Mononuclear cell (primary cell): ENCODE results near the gene PTPRC. TPM values are rescaled to one million over a fixed set of nuclear protein-coding genes. Genes with fewer than 3 reads are reported as not detected.

ENCODE experiments used
- H3K27me3 ChIP-seq: 2 replicates; pipeline ENCODE4 v1.6.0; 2011; ENCODE audit warnings: low read length, control low read depth; ENCODE audit not compliant: insufficient read depth
- H3K4me1 ChIP-seq: 2 replicates; pipeline ENCODE4 v1.5.1; 2011; ENCODE audit warnings: mild to moderate bottlenecking, low read length, control low read depth; ENCODE audit not compliant: insufficient read depth
- H3K4me3 ChIP-seq: 2 replicates; pipeline ENCODE4 v1.5.1; 2011; ENCODE audit warnings: mild to moderate bottlenecking, low read length, moderate library complexity
- H3K9me3 ChIP-seq: 2 replicates; pipeline ENCODE4 v1.5.1; 2011; ENCODE audit warnings: low read depth, mild to moderate bottlenecking, control low read depth, low read length
- total RNA-seq: library from RNA; depleted of rRNA; stranded (reverse); fragments of >200 nt; gene quantifications from one replicate; pipeline ENCODE4 v1.2.3, GENCODE V29; 2012

PTPRC gene
- total RNA-seq, 1 donor = 1,024 TPM

DNA sequence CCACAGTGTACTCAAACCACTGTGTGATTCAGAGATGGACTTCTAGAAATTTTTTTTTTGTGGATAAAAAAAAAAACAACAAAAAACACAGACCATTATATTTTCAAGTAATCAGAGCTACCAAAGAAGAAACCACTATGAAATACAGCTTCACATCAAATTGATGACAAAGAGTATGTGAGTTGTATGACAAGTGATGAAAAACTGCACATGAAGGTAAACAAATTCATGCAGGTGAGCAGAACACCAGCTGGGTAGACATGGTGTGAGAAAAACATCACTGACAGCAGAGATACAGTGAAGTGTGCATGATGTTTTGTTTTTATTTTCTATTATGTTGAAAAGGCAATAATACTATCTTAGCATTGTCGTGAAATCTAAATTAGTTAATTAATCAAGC lies 8.0 kb upstream of the PTPRC start:
- Histone ChIP-seq H3K27me3 (no peaks in the 10 kb centered on the region), H3K4me1 (peaks cover 49% of the 10 kb centered on the region), H3K9me3 (no peaks in the 10 kb centered on the region), H3K4me3 (no peak overlapping the region)

DNA sequence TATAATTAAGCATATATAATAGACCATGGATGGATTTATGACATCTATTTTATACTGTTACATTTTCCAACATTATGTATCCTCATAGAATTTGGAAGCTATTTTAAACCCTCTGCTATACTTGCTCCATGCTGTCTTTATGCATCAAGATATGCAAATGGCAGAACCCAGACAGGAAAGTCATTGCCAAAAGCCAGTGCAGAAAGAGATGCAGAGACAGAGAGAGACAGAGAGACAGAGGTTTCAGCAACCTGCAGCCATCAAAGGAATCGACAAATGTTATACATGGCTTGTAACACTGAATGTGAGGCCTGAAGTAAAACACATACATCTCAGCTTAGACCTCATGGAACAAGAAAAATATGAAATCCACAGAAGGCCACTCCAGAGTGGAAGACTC lies 7.5 kb upstream of the PTPRC start:
- Histone ChIP-seq H3K9me3 (no peaks in the 10 kb centered on the region), H3K4me3 (no peak overlapping the region), H3K4me1 (peaks cover 51% of the 10 kb centered on the region), H3K27me3 (no peaks in the 10 kb centered on the region)

DNA sequence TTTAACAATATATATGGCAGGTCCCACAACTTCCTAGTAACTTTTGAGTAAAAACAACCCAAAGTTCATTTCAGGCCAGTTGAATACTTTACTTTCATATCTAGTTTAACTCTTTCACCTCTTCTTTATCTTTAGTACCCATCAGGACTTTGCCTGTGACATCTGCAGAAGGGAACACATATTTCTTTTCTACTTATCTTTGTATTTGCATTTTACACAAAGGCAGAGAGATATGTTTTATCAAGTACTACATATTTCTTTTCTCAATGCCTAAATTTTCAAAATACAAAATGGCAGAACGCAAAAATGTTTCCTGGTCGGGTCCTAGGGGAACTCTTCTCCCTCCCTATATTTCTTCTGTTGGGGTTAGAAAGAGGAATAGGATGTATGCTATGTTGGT lies 6.8 kb upstream of the PTPRC start:
- Histone ChIP-seq H3K27me3 (no peaks in the 10 kb centered on the region), H3K4me1 (peaks cover 50% of the 10 kb centered on the region), H3K9me3 (no peaks in the 10 kb centered on the region), H3K4me3 (no peak overlapping the region)

DNA sequence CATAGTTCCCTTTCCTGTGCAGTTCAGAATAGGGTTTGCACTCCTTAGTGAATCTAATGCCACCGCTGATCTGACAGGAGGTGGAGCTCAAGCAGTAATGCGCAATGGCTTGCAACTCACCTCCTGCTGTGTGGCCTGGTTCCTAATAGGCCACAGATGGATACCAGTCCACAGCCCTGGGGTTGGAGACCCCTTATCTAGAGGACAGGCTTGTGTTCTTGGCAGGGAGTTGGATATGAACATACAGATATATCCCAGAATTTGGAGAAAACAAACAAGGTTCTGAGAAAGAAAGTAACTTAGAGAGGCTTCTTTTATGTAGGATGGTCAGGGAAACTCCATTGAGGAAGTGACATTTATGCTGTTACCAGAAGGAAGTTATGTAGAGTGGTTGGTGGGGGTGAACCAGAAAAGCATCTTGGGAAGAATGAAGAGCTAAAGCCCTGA lies 5.1 kb upstream of the PTPRC start:
- Histone ChIP-seq H3K4me3 (no peak overlapping the region), H3K4me1 (peaks cover 54% of the 10 kb centered on the region), H3K9me3 (no peaks in the 10 kb centered on the region), H3K27me3 (no peaks in the 10 kb centered on the region)

DNA sequence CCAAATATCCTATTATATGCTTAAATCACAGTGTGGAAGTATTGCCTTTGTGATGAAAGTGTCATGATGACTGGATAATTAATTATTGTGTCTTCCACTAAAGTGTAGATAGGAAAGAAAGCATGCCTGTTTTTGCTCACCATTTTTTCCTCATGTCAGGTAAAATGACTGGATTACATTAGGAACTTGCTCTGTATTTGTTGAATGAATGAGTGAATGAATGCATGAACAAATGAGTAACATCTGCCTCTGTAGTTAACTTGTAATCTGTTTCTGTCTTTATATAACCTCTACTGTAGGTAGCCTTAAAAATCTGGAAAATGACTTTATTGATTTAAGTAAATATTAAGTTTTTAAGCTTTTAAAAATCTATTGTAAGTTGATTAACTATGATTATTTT lies 2.9 kb upstream of the PTPRC start:
- Histone ChIP-seq H3K27me3 (no peaks in the 10 kb centered on the region), H3K9me3 (no peaks in the 10 kb centered on the region), H3K4me3 (no peak overlapping the region), H3K4me1 (peaks cover 47% of the 10 kb centered on the region)

DNA sequence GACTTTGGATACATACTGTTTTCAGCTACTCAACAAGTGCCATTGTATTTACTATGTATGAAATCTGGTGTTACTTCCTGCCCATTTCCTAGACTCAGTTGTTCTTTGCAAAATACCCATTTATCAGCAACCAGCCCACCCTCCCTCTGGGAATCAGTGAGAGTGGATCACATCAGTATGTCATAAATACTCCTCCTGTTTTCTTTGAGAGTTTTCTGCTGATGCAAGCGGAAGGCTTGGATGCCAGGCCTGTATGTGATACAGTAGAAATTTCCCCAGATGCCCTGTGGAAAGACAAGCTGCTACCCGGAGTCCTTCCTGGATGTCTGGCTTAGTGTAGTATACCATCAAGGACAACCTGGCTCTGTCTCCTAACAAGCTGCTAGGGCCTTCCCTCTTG lies 2.4 kb upstream of the PTPRC start:
- Histone ChIP-seq H3K4me1 (peaks cover 45% of the 10 kb centered on the region), H3K9me3 (no peaks in the 10 kb centered on the region), H3K4me3 (no peak overlapping the region), H3K27me3 (no peaks in the 10 kb centered on the region)

DNA sequence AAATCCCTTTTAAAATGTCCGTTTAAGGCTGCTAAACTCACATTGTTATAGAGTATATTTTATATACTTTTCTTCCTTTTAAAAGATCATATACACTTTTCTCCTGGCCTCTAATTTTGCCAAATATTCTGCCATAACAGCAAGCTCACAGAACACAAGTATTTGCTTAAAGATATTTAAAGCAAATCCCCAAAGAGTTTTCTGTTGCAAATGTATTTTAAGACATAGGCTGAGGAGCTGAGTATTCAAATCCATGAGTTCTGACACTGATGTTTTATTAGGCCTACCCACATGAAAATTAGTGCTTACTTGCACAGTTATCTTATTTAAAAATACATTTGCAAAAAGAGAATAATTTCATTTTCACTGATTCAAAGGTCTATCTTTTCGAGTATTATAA lies 1.7 kb upstream of the PTPRC start:
- Histone ChIP-seq H3K9me3 (no peaks in the 10 kb centered on the region), H3K4me1 (peaks cover 43% of the 10 kb centered on the region), H3K27me3 (no peaks in the 10 kb centered on the region), H3K4me3 (no peak overlapping the region)

DNA sequence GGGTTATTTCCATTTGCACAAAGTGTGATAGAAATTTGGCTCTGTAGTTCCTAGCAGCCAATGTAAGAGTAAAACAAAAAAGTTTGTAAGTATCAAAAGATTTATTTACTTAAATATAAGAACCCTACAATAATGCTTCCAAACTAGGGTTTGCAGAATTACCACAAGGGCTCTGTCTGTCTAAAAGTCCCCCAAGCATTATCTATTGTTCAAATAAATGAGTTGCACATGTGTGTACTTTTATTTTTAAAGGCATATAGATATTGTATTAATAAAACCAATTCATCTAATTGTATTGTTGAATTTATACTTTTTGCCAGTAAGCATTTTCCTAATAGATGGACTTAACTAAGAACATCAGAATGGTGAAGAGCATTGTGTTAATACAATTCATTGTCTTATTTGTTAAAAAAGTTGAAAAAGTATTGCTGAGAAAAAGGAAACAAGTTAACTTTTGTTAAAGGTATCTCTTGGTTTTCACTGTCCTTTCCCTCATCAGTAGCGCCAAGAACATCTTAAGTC lies 863 bp upstream of the PTPRC start:
- H3K27me3 ChIP-seq = no peaks in the 10 kb centered on the region
- H3K4me1 ChIP-seq = peaks cover 46% of the 10 kb centered on the region
- H3K4me3 ChIP-seq = no peak overlapping the region
- H3K9me3 ChIP-seq = no peaks in the 10 kb centered on the region

DNA sequence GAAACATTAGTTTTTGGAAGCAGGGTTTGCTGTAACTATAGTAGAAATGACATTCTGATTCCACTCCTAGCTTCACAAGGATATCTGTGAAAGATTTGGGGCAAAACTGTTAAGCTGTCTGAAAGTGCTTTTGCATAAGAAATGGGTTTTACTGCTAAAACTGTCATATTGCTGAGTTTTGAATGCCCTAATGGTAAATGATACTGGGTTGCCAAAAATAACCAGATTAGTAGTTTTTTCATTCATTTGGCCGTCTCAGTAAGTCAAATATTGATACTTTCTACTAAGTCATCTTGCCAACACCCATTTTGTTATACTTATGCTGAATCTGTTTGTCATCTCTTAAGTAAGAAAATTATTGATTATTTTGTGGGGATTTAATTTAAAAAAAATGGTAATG lies 399 bp upstream of the PTPRC start:
- Histone ChIP-seq H3K4me3 (no peak overlapping the region), H3K9me3 (no peaks in the 10 kb centered on the region), H3K27me3 (no peaks in the 10 kb centered on the region), H3K4me1 (peaks cover 46% of the 10 kb centered on the region)

DNA sequence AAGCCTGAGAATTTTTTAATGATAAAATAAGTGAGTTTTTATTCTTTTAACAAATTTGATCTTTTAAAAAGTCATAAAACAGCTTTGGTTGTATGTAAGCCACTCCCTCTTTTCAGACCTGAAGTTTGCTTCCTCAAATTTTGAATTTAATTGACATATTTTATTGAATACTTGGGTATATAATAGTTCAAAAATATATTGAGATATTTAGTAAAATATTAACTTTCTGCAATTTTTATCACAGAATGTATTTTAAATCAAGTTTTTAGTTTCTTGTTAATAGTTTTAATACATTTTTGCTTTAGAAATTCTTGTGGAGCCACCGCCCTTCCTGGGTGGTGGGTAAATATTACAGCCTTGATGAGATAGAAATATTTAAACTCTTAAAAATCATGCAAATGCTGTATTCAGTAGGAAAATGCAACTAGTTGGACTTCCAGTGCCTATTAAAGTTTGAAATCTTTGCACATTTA lies 867 bp downstream of the PTPRC start:
- H3K27me3 ChIP-seq = no peaks in the 10 kb centered on the region
- H3K4me3 ChIP-seq = peak overlapping the region; percentile 91
- peaks cover 39% of the 10 kb centered on the region for H3K4me1 ChIP-seq
- no peaks in the 10 kb centered on the region for H3K9me3 ChIP-seq

DNA sequence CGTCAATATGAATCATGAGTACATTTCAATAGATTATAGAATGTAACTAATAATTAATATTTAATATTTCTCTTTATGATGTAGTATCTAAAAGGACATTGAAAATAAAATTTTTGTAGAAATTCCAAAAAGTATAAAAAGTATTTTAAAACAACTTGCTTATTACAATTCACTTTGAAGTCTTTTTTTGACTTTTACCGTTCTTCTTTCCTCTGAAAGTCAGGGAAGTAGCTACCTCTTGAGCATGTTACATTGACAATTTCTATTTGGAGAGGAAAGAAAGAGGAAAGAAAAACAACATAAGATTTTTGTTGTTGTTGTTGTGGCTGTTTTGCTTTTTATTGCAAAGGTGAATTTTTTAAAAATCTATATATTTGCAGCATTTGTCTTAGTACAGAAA lies 1.3 kb downstream of the PTPRC start:
- H3K27me3 ChIP-seq = no peaks in the 10 kb centered on the region
- no peaks in the 10 kb centered on the region for H3K9me3 ChIP-seq
- H3K4me1 ChIP-seq = peaks cover 34% of the 10 kb centered on the region
- peak overlapping the region; percentile 91 for H3K4me3 ChIP-seq

DNA sequence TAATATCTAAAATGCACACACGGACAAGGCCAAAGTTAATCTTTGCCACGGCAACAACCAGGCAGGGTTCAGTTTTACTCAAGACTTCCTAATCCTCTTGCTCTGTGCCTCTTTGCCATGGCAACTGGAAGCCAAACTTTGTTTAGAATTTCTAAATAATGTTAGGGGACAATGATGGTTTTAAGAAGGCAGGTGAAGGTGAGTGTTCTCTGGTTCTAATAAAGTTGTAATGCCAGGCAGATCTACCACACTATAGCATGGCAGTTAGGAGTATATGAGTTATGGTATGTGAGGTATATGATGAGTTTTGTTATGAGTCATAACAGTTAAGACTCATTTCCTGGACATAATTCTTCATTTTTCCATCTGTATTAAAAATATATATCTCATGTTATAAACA lies 2.7 kb downstream of the PTPRC start:
- Histone ChIP-seq H3K4me1 (peaks cover 32% of the 10 kb centered on the region), H3K27me3 (no peaks in the 10 kb centered on the region), H3K9me3 (no peaks in the 10 kb centered on the region), H3K4me3 (peak overlapping the region; percentile 91)

DNA sequence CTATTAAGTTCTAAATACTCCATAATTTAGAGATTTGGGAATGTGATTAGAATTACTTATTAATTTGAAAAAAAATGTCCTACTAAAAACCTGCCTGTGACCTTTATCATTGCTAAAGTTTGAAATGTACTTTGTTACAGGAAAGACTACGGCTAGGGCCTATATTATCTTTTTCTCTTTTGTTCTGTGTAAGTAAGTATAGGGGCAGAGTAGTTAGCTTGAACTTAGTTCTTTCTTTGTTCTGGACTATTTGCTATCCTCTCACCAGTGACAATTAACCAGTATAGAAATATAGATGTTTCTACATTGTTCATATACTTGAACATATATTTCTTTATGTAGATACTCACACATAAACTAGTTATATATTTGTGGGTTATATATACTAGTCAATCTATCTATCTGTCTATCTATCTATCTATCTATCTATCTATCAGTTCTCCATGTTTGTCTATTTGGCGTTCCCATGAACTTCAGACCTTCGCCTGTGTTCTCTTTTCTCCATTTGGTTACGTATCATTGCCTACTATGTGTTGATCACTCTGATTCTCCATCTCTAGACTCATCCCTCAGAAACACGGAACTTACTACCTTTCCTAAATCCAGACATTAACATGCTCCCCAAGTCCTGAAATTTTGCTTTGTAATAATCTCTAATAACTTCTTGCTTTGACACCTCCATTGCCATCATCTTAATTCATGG lies 3.3 kb downstream of the PTPRC start:
- Histone ChIP-seq H3K4me1 (peaks cover 32% of the 10 kb centered on the region), H3K27me3 (no peaks in the 10 kb centered on the region), H3K4me3 (peak overlapping the region; percentile 91), H3K9me3 (no peaks in the 10 kb centered on the region)

DNA sequence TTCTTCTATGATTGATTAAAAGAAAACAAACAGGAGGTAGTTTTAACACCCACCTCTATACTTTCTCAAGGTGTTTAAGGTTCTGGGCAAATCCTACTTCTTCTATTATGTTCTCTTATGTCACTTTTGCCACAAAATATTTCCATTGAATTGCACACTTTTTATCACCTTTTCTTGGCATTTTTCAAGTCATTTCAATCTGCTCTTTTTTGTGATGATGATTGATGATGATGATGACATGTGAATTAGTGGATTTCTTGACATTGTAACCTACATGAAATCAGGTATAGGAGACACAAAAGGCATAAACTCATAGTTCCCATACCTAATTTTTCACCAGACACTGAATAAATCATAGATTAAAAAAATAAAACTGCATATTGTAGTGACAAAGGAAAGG lies 4.1 kb downstream of the PTPRC start:
- H3K27me3 ChIP-seq = no peaks in the 10 kb centered on the region
- no peaks in the 10 kb centered on the region for H3K9me3 ChIP-seq
- H3K4me1 ChIP-seq = peaks cover 35% of the 10 kb centered on the region
- peak overlapping the region; percentile 91 for H3K4me3 ChIP-seq

DNA sequence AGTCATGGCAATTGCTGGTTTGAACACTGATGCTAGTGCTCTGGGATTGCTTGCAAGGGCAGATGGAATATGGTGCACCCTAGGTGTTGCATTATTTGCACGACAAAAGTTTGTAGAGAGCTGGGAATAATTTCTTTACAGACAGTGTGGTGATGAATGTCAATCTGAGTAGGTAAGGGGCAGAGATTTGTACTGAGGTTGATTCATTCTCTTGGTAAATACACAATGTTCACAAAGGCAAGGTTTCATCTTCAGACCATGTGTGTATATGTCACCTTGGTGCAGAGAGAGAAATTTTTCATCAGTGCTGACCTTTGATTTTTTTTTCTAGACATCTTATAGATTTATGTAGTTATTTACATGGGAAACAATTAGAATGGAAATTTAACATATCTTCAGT lies 5.0 kb downstream of the PTPRC start:
- Histone ChIP-seq H3K4me1 (peaks cover 34% of the 10 kb centered on the region), H3K4me3 (peak overlapping the region; percentile 30), H3K9me3 (no peaks in the 10 kb centered on the region)

DNA sequence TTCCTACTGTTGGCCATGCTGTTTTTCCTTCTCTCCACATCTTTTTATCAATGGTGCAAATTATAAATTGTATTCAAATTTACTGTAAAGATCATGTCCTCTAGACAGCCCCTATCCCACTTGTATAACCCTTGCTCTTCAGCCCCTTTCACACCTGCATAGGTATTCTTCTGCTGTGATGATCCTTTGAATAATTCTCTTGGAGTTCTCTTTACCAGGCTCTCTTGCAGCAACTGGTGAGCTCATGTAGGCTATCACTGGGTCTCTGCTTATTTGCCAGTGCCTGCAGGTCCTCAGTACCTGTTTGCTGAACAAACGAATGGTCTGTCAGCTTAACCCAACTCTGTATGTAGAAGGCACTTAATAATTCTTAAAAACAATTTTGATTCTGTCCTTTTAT lies 8.2 kb downstream of the PTPRC start:
- no peaks in the 10 kb centered on the region for H3K27me3 ChIP-seq
- H3K9me3 ChIP-seq = no peaks in the 10 kb centered on the region
- H3K4me3 ChIP-seq = peak overlapping the region; percentile 8
- H3K4me1 ChIP-seq = peaks cover 55% of the 10 kb centered on the region

More for the DNA sequence above, 5.0 kb downstream of the PTPRC start:
- H3K27me3 ChIP-seq = no peaks in the 10 kb centered on the region
